ENCODE data around the gene MAP4. TPM values are rescaled to one million over a fixed set of nuclear protein-coding genes. Genes with fewer than 3 reads are reported as not detected.

MAP4 gene
- total RNA-seq, 1 experiment from 2014 or later, result 140 TPM

DNA sequence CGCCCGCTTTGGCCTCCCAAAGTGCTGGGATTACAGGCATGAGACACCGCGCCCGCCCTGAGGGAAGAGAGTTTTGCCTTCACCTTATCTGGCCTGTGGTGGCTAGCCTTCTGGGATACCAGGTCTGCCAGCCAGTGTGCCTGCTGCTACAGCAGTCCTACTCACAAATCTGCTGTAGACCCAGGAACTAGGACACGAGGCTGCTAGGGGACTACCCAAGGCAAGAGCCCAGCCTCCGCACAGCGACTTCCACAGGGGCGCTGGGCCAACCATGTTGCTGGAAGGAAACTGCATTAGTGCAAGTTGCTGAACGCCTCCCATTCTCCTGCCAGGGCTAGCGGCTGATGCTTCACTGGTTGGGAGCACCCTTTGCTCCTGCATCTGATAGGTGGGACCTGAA is 159.5 kb downstream of the MAP4 start:
- no peak overlapping the region for H2BK20ac ChIP-seq (ENCODE audit: low read depth, low read length, poor library complexity, severe bottlenecking)
- no peak overlapping the region for H2BK15ac ChIP-seq (ENCODE audit: low read depth, low read length)
- H2BK120ac ChIP-seq (ENCODE audit: low read depth, low read length, poor library complexity, severe bottlenecking), result no peak overlapping the region
- TF ChIP-seq, protein P1, sequence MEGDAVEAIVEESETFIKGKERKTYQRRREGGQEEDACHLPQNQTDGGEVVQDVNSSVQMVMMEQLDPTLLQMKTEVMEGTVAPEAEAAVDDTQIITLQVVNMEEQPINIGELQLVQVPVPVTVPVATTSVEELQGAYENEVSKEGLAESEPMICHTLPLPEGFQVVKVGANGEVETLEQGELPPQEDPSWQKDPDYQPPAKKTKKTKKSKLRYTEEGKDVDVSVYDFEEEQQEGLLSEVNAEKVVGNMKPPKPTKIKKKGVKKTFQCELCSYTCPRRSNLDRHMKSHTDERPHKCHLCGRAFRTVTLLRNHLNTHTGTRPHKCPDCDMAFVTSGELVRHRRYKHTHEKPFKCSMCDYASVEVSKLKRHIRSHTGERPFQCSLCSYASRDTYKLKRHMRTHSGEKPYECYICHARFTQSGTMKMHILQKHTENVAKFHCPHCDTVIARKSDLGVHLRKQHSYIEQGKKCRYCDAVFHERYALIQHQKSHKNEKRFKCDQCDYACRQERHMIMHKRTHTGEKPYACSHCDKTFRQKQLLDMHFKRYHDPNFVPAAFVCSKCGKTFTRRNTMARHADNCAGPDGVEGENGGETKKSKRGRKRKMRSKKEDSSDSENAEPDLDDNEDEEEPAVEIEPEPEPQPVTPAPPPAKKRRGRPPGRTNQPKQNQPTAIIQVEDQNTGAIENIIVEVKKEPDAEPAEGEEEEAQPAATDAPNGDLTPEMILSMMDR (conservative IDR thresholded peaks at IDR 0.05), result no peak
- WGBS (ENCODE audit: extremely low coverage, insufficient read length, low lambda C conversion rate), result no CpG with 5 or more reads among the region's 11 CpGs
- H4K20me1 ChIP-seq (ENCODE audit: control insufficient read depth, insufficient read depth, insufficient read length), result peaks cover 2% of the 10 kb centered on the region
- H3K4me2 ChIP-seq (ENCODE audit: insufficient read depth, insufficient read length, low read length), result no peak overlapping the region
- H4K91ac ChIP-seq (ENCODE audit: insufficient read length, low read depth, low read length), result no peak overlapping the region
- no peak overlapping the region for H2BK12ac ChIP-seq (ENCODE audit: insufficient read length, low read depth, low read length)
- H3K36me3 Mint-ChIP-seq (ENCODE audit: insufficient read depth in 1 of 3, low read depth in 3 of 3), result peaks cover 29 to 70% (median 54%) of the 10 kb centered on the region in 3 experiments; a peak in 6 of 7 replicates
- no peaks in the 10 kb centered on the region for H3K9me3 Mint-ChIP-seq
- H3K79me1 ChIP-seq (ENCODE audit: insufficient read depth, low read depth, low read length, poor library complexity, severe bottlenecking), result no peaks in the 10 kb centered on the region
- H3K79me2 ChIP-seq (ENCODE audit: insufficient read depth, low read length), result no peaks in the 10 kb centered on the region
- H3K4ac ChIP-seq (ENCODE audit: low read depth, low read length), result no peak overlapping the region
- no peak overlapping the region for H3K23ac ChIP-seq (ENCODE audit: insufficient read length, low read depth, low read length)
- no peaks in the 10 kb centered on the region for H3K27me3 ChIP-seq (ENCODE audit: insufficient read depth, low read length)
- H3K56ac ChIP-seq (ENCODE audit: insufficient read length, low read depth, low read length), result no peak overlapping the region
- H4K5ac ChIP-seq (ENCODE audit: insufficient read length, low read depth, low read length), result no peak overlapping the region
- no peak overlapping the region for H3K27ac ChIP-seq (ENCODE audit: insufficient read length, low read depth, low read length)
- 0 out of 4 replicates have a peak, but pooled peaks cover 0 to 3% of the 10 kb centered on the region in 2 experiments for H3K4me1 Mint-ChIP-seq
- no peak for DNase-seq
- no peak overlapping the region; a peak in 1 of 7 replicates for H3K27ac Mint-ChIP-seq
- no peaks in the 10 kb centered on the region for H3K9me3 ChIP-seq (ENCODE audit: control insufficient read depth, low read depth, low read length)
- no peak overlapping the region for H2BK5ac ChIP-seq (ENCODE audit: insufficient read length, low read length)
- H3K27me3 Mint-ChIP-seq (ENCODE audit: low read depth), result no peaks in the 10 kb centered on the region
- no peak overlapping the region for H3K9ac ChIP-seq (ENCODE audit: extremely low read depth, insufficient read length, low read length)
- no peak overlapping the region for H3K14ac ChIP-seq (ENCODE audit: insufficient read depth, low read length)
- H3K23me2 ChIP-seq (ENCODE audit: insufficient read length, low read depth, low read length, poor library complexity, severe bottlenecking), result no peaks in the 10 kb centered on the region
- no peak overlapping the region for H2AFZ ChIP-seq (ENCODE audit: low read length)
- no peak overlapping the region for H3K18ac ChIP-seq (ENCODE audit: insufficient read length, low read depth, low read length)
- no peak overlapping the region for H3K4me3 Mint-ChIP-seq
- H3K4me1 ChIP-seq (ENCODE audit: insufficient read depth, low read length), result no peaks in the 10 kb centered on the region
- H4K8ac ChIP-seq (replicated peaks; ENCODE audit: insufficient read length, low read depth, low read length), result no peak overlapping the region
- no peak overlapping the region for H3T11ph ChIP-seq (ENCODE audit: low read length)
- no peak overlapping the region for H2AK5ac ChIP-seq (ENCODE audit: insufficient read length, low read length)

All from H9 (cell line).